Lower leg skin (tissue), 4 donors: ENCODE measurements around the gene PRICKLE1. TPM values are rescaled to one million over a fixed set of nuclear protein-coding genes. Genes with fewer than 3 reads are reported as not detected.

ENCODE experiments used
- DNase-seq, 2 donors: peaks; one replicate each; pipeline ENCODE4 v3.0.0-alpha.2; 2019; ENCODE audit warnings: low spot score in 2 of 2
- H3K4me3 ChIP-seq: fragments of 200-600 bp; sonication (generic); 2 replicates; pipeline ENCODE4 v1.5.1; 2017; ENCODE audit warnings: mild to moderate bottlenecking, low read depth; ENCODE audit not compliant: poor library complexity, severe bottlenecking
- POLR2A ChIP-seq, 2 donors: fragments of 450-650 bp; IDR thresholded peaks; one replicate each; pipeline ENCODE4 v1.6.1; 2016 to 2017; ENCODE audit warnings: antibody characterized with exemption in 2 of 2, mild to moderate bottlenecking in 1 of 2, moderate library complexity in 1 of 2
- WGBS, 2 donors: methylation state at CpG; one replicate each; pipeline ENCODE4 v1.1.5; 2018; 5-methylcytosine and 5-hydroxymethylcytosine counted together
- intact Hi-C: fragments of 100-400 bp; cut with DNase I; formaldehyde crosslinking; loops from one replicate; pipeline ENCODE4 v1.15.0; 2023; ENCODE audit warnings: low total_unique reads
- total RNA-seq, 4 donors: library from RNA; depleted of rRNA; stranded (reverse); fragments of >200 nt; gene quantifications; one replicate each; pipeline ENCODE4 v1.1.0, GENCODE V29; 2016
- TF ChIP-seq, protein P1 (sequence below), 3 donors: fragments of 450-650 bp; IDR thresholded peaks; one replicate each; pipeline ENCODE4 v1.5.1; 2016; ENCODE audit warnings: antibody characterized with exemption in 3 of 3, mild to moderate bottlenecking in 3 of 3, moderate library complexity in 2 of 3

Gene PRICKLE1
- total RNA-seq, 4 donors from 2014 or later, result 3.8 to 39.8 (median 14.4) TPM

DNA sequence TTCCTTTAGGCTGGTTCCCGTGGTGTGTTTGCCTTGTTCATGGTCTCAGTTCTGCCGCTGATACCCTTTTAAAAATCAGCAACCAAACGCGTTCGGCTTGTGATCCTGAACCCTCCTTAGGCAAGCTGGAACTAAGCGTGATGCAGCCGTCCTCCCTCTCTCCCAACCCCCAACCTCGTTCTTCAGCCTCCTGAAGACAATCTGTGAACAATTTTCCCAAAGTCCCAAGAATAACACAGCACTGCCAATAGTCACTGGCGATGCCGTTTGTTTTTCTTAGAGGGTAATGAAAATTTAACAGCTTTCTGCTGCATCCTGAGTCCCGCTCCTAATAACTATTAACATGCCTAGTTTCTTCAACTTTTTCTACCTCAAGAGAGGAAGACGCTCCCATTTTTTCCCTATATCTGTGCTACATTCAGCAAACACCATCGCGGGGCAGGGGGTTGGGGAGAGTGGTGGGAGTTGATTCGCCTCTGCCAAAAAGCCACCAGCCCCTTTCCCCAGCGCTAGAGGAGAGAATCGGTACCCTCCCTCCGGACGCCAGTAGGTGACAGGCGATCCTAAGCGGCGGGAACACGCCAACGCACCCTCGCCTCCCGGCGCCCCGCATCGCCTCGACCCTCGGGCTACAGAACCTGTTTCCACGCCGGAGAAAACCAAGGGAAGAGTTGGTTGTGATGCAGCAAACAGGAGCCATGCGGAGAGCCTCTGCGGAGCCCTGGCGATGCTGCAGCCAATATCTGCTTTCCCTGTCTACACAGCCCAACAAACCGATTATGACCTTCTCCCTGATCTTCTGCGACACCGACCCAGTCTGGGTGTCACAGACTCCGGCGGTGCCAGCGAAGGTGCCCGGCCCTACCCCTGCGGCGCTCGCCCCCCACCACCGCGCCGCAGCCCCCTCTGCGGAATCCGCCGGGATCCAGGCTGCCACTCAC is 752 bp downstream of the PRICKLE1 start:
- intact Hi-C loops, result no loop called here
- DNase-seq, result peak in 1 of 2 donors; percentile 88
- peak overlapping the region; percentile 95 for H3K4me3 ChIP-seq
- 5% methylated on average over 36 to 41 of the region's 52 CpGs for WGBS, 2 donors
- no peak for TF ChIP-seq POLR2A (IDR thresholded peaks at IDR 0.05)
- TF ChIP-seq, protein P1, sequence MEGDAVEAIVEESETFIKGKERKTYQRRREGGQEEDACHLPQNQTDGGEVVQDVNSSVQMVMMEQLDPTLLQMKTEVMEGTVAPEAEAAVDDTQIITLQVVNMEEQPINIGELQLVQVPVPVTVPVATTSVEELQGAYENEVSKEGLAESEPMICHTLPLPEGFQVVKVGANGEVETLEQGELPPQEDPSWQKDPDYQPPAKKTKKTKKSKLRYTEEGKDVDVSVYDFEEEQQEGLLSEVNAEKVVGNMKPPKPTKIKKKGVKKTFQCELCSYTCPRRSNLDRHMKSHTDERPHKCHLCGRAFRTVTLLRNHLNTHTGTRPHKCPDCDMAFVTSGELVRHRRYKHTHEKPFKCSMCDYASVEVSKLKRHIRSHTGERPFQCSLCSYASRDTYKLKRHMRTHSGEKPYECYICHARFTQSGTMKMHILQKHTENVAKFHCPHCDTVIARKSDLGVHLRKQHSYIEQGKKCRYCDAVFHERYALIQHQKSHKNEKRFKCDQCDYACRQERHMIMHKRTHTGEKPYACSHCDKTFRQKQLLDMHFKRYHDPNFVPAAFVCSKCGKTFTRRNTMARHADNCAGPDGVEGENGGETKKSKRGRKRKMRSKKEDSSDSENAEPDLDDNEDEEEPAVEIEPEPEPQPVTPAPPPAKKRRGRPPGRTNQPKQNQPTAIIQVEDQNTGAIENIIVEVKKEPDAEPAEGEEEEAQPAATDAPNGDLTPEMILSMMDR (IDR thresholded peaks at IDR 0.05), result no peak

DNA sequence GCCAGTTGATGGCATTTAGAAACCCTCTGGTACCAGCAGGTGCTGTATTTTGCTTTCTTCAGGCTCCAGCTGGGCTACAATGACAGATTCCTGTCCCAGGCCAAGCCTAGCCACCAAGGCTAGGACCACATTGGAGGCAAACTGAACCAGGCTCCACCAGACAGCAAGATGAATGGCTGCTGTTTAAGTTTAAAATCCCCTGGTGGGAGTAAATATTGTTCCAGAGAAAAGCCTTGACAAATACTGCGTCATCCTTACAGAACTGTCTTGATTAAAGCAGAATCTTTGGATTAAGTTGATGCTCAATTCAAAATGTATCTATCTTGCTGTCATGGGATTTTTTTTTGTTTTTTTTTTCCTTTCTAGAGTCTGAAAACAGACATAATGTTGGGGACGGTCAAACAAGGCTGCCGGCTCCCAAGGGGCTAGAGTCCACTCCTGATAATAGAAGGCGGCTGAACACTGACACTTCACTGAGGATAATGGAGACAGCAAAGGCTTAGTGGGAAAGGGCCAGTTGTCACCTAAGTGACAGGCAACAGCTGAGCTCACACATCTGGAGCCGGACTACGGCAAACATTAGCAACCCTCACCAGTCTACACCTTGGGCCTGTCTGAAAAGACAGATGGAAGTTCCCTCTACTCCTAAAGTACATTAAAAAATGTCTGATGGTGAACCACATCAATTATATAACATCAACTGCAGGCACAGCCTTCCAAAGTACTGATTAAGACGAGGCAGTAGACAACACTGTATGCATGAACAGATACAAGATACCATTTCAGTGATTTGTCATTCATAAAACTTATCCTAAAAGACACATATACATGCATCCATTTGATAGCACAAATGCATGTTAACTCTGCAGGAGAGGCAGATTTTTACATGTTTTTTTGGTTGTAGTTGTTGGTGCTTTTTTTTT is 1.7 kb downstream of the PRICKLE1 start:
- WGBS, 2 donors, result 52 to 59% methylated on average over 7 of the region's 7 CpGs
- intact Hi-C loops, result no loop called here
- no peak for DNase-seq
- peak overlapping the region; percentile 95 for H3K4me3 ChIP-seq
- no peak for TF ChIP-seq POLR2A (IDR thresholded peaks at IDR 0.05)
- TF ChIP-seq, protein P1 (IDR thresholded peaks at IDR 0.05), result no peak

DNA sequence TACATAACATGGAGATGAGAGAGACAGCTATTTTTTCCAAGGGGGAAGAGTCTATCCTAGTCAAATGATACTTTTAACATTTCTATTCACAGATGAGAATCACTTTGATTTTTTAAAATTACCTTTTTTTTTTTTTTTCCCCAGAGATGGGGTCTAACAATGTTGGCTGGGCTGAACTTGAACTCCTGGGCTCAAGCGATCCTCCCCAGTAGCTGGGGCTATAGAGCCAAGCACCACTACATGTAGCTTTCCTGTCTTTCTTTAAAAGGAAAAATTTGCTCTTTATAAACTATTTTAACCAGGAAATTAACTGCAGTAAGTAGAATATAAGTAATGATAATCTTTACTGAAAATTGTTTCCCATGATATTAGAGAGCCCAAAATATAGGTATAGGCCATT is 3.3 kb downstream of the PRICKLE1 start:
- TF ChIP-seq, protein P1 (IDR thresholded peaks at IDR 0.05), result no peak
- no peak for TF ChIP-seq POLR2A (IDR thresholded peaks at IDR 0.05)
- DNase-seq, result no peak
- no peak overlapping the region for H3K4me3 ChIP-seq
- intact Hi-C loops, result no loop called here
- 74 to 83% methylated on average over 1 of the region's 1 CpG for WGBS, 2 donors

DNA sequence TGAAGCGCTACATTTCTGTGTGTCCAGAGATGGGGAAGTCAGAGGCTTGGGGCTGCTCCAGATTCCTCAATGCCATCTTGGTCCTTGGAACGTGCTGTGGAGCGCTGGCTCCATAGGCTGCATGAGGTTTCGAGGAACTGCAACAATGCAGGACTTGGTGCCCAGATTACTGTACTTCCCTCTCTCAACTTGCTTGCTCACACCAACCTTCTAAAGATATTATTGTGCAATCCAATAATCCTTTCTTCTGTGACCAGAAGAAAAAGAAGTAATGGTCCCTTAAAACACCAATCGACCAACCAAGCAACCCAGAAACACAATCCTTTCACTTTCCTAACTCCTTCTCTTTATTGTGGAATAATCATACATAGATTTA is 3.7 kb downstream of the PRICKLE1 start:
- WGBS, 2 donors, result 68 to 72% methylated on average over 5 of the region's 5 CpGs
- H3K4me3 ChIP-seq, result no peak overlapping the region
- TF ChIP-seq POLR2A (IDR thresholded peaks at IDR 0.05), result no peak
- TF ChIP-seq, protein P1 (IDR thresholded peaks at IDR 0.05), result no peak
- no peak for DNase-seq
- intact Hi-C loops, result no loop called here

DNA sequence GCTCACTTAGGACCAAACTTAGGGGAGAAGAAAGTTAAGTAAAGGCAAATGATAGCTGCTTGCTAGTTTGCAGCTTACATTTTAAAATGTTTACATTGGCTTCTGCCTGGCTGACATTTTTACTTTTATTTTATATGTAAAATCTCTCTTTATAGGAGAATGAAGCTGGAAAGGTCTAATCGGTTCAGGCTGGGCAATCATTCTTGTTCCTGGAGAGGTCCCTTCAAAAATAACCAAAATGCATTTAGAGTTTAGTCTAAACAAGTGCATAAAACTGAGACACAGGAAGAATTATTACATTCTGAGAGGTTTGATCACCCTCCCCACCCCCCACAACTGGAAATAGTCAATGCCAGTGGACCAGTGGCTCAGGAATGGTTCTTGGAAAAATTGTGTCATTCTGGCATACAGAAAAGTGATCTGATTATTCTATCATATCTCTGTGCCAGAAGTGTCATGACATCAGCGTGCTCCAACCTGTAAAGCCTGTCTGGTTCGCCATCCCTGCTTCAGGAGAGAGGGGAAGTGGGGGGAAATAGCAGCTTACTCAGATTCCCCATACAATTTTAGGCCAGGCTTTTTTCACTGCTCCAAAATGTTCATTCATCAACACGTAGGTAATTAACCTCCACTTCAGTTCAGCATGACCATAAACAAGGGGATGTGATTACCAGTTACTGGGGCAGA is 4.2 kb downstream of the PRICKLE1 start:
- intact Hi-C loops, result no loop called here
- DNase-seq, result no peak
- 27 to 29% methylated on average over 4 of the region's 4 CpGs for WGBS, 2 donors
- no peak overlapping the region for H3K4me3 ChIP-seq
- TF ChIP-seq, protein P1 (IDR thresholded peaks at IDR 0.05), result no peak
- TF ChIP-seq POLR2A (IDR thresholded peaks at IDR 0.05), result no peak
